Stimulated activated CD4-positive, alpha-beta T cell treated with anti-CD3 and anti-CD28 coated beads, Interleukin-1b, Interleukin-23, amount 100 ng/mL, for 48 hours (primary cell): ENCODE results near the gene SYNGR3.

Experiments used
- DNase-seq: peaks from one replicate; pipeline ENCODE4 v3.0.0-alpha.2; 2020

Gene SYNGR3

GRCh38 chr16:2042986-2043666 lies 53.4 kb downstream of the SYNGR3 start:
- DNase-seq: no peak
